ENCODE data around the gene DCTN2.
A peak's percentile ranks its signal among the peaks of the same experiment; 100 is the strongest.
"Not testable (repeated sequence)": the region's sequence is repeated elsewhere in the genome, so short reads cannot be mapped to it uniquely, and the experiment has no call there.

DCTN2 gene

DNA sequence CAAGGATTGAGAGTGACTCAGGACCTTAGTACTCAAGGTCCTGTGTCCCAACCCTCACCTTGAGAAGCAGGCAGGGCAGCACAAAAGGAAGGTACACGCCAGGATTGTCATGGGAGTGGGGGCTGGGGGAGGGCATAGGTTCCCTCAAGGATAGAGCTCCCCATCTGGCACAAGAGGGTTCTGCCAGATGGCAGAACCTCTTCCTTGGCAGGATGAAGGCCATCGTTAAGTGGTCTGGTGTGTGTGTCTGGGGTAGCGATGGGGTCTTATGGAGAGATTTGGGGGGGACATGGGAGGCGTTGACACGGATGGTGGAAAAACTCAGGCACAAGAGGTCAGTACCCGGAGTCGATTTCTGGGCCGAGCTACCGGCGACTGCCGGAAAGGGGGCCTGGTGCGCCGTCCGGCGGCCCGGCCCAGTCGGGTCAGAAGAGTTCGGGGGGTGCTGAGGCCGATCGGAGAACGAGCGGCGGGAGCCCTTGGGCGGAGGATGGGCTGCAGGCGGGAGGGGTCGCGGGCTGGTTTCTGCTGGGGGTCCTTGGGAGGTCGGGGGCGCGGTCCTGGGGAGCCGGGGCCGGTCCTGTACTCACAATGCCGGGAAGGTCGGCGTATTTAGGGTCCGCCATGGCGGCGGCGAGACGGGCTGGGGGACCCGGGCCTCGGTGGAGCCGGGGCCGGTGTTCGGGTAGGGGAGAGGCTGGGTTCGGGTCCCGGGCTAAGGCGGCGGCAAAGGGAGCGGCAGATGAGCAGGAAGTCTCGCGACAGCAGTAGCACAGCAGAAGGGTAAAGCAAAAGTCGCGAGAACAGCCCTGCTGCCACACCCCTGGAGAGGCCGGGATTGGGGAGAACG lies at the start of gene DCTN2:
TSS of gene DCTN2 (minus strand) at position 755 of the 850 bp plus-strand sequence. CDS start at position 626, 129 bp downstream.
- ATAC-seq = peak; percentile 98 to 99

DNA sequence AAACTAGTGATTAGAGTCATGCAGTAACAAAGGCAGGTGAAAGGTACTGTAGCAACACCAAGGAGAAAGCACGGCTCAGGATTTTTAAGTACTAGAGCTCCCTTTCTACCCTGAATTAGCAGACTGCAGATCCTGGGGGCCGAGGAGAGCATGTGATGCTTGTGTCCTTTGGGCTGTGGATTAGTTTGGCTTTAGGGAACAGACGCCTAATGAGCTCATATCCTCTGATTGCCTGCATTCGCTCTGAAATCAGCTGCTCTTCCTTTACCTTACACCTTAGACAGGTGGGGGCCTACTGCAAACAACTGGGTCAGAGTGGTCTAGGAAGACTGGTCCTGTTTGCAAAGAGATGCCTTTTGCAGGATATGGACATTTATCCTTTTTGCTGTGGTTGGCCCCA lies 46.2 kb upstream of the DCTN2 start:
- ATAC-seq = no peak

DNA sequence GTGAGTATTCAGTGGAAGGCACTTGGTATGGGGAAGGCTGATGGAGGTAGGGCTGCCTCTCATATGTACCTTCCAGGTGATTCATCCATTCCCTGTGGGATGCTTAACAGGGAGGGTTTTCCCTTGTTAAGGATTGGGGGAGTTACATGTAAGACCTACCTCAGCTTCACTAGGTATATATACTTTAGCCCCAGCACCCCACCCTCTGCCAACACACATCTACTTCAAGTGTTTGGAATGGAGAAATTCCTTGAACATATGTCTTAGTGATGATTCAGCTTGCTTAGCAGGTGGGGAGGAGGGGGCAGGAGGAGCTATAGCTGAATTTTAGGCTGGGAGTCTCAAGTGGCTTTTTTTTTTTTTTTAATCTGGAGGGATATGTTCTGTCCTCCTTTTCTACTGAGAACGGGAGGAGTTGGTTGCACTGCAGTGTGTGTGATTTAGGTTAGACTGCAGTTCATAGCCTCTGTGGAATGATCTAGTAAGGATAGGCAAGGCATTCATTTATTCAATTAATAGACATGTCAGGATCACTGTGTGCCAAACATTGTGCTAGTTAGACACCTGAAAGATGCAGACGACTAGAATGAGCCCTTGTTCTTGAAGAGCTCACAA lies 45.7 kb upstream of the DCTN2 start:
- ATAC-seq = no peak

DNA sequence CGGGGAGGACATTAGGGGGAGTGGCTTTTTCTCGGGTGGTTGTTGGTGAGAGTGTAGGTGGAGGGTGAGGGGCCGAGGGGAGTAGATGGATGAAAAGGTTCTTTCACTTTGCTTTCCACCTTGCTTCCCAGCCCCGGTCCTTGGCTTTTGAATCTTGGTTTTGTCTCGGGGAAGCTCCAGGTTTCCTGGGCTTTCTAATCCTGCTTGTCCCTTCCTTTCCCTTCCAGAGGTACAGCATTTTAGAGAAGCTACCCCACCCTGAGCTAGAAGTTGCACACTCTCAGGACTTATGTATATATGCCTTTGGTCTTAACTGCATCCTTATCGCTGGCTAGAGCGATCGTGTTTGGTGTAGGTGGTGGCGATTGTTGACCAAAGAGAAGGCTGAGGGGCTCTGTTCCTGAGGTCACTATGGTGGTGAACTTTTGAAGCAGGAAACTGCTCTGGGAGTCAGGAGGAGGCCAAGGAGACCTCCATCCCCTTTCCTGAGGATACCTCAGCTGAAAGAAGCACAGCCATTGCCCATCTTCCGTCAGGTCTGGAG lies 44.9 kb upstream of the DCTN2 start:
- ATAC-seq = no peak

DNA sequence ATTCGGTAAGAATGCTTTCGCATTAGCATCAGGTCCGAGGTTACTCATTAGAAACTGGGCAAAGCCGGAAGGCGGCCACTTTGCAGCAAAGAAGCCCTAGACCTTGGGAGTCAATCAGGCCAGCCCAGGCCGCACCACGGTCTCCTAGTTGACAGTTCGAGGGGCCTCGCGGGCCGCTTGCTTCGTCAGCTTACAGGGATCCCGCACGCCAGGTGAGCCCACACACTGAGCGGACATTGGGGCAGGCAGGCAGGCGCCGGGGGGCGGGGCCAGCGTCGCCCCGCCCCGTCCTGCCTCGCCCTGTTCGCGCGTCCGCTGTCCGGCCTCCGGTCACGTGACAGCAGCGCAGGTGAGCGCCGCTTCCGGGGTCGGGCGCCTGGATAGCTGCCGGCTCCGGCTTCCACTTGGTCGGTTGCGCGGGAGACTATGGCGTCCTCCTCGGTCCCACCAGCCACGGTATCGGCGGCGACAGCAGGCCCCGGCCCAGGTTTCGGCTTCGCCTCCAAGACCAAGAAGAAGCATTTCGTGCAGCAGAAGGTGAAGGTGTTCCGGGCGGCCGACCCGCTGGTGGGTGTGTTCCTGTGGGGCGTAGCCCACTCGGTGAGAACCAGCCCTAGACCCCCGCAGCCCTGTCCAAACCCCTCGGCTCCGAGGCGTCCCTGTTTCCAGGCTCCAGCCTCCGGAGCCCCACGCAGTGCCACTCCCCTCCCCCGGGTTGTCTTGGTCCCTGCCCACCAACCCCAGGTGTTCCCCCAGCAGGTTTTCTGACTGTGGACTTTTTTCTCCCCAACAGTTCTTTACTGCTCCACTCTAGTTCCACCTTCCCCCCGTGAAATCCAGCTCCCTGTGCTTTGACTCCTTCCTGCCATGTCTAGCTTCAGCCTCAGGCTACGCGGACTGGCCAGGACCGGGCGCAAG lies 44.1 kb upstream of the DCTN2 start, which contains the start of gene PIP4K2C:
TSS of gene PIP4K2C (plus strand) at position 329 of the 918 bp plus-strand sequence. CDS start at position 427, 98 bp downstream.
- peak; percentile 93 to 96 for ATAC-seq

DNA sequence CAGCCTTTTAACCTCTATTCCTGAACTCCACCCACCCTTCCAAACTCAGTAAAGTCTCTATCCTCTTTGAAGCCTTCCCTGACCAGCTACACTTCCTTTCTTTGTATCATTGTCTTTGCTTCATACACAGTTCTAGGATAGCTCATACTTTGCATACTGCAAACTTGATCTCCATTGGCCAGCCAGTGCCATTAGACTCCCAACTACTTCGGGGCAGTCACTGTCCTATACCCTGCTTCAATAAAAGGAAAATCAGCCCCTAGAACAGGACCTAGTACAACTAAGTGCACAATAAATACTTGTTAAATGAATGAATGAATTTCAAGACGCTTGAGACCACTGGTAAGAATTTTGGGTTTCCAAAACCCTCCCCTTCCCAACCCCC lies 43.5 kb upstream of the DCTN2 start:
- no peak for ATAC-seq

DNA sequence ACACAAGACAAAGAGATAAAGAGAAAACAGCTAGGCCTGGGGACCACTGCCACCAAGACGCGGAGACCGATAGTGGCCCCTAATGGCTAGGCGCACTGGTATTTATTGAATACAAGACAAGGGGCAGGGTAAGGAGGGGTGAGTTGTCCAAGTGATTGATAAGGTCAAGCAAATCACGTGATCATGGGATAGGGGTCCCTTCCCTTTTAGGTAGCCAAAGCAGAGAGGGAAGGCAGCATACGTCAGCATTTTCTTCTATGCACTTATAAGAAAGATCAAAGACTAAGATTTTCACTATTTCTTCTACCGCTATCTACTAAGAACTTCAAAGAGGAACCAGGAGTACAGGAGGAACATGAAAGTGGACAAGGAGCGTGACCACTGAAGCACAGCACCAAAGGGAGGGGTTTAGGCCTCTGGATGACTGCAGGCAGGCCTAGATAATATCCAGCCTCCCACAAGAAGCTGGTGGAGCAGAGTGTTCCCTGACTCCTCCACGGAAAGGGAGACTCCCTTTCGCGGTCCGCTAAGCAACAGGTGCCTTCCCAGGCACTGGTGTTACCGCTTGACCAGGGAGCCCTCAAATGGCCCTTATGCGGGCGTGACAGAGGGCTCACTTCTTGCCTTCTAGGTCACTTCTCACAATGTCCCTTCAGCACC lies 42.1 kb upstream of the DCTN2 start:
- not testable (repeated sequence) for ATAC-seq

DNA sequence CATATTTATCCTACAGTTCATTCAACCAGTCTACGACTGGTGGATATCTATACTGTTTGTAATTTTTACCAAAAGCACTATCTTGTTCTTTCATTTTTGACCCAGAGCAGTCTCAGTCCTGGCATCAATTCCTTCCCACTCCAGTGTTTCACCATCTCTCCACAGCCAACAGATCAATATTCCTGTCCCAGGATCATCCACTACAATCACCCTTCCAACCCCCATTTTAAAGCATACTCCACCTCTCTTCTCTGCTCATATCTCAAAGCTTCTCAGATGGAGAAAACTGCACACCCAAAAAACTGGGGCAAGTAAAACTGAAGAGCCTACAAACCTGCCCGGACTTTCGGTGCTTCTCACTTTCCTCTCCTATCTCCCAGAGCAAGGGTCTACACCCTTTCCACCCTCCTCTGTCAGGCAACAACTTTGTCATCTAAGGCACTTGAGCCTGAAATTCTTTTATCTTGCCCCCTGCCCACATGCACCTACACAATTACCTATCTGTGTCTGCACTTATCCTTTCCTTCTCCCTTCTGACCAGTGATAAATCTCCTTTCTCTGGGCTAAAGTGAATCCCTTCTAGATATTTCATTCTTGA lies 39.9 kb upstream of the DCTN2 start:
- no peak for ATAC-seq

DNA sequence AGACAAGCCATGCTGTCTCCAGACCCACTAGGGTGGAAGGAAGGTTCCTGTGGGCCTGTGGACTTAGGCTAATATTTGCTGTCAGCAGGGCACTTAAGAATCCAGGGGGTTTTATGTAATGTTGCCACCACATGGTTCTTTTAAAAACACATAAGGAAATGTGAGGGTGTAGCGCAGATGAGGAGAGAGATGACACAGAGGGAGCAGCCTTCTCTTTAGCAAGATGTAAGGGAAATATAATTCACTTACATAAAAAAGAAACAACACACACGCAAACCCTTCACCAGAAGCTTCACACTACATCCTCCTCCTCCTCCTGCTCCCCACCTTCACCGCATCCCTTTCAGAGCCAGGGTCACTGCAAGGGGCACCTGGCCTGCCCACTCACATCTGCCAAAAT lies 39.1 kb upstream of the DCTN2 start:
- no peak for ATAC-seq

DNA sequence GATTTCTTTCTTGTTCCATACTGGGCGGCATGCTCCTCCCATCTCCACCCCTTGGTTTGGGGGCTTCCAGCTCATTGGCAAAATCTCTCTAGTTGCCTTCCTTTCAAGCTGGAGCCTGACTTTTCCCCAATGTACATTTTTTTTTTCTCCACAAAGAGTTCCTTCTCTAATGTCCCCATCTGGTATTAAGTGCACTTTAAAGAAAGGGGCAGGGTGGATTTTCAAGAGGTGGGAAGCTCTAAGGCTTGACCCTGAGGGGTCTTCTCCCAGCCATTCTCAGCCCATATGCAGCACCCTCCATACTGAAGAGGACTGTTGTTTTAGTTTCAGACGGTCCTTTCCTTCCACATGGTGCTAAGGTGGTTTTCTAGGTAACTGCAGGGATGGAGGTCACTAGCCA lies 38.2 kb upstream of the DCTN2 start:
- ATAC-seq = no peak

DNA sequence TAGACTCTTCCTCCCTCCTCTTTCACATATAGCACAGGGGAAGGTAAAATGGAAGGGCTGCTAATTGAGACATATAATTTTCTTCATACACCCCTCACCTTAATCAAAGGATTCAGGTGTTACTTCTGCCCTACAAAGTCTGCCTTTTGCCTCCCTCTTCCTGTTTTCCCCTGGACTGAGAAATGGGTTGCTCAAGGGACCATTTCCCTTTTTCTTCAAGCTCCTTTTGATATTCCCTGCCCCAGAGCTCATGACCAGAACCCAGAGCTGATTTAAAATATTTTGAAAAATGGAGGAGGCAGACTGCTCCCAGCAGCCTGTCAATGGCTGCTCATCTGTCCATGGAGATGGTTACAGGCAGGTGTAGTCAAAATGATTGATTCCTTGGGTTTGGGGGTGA lies 37.7 kb upstream of the DCTN2 start:
- no peak for ATAC-seq

DNA sequence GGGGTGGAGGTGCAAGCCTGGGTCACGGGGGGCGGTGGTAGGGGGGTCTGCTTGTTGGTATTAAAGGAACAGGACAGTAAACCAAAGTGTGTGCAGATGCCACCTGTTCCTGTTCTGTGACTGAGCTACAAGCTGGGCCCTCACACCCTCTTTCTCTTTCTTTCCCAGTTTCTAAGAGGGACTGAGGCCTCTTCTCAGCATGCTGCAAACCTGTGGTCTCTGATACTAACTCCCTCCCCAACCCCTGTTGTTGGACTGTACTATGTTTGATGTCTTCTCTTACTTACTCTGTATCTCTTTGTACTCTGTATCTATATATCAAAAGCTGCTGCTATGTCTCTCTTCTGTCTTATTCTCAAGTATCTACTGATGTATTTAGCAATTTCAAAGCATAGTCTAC lies 37.1 kb upstream of the DCTN2 start:
- no peak for ATAC-seq

DNA sequence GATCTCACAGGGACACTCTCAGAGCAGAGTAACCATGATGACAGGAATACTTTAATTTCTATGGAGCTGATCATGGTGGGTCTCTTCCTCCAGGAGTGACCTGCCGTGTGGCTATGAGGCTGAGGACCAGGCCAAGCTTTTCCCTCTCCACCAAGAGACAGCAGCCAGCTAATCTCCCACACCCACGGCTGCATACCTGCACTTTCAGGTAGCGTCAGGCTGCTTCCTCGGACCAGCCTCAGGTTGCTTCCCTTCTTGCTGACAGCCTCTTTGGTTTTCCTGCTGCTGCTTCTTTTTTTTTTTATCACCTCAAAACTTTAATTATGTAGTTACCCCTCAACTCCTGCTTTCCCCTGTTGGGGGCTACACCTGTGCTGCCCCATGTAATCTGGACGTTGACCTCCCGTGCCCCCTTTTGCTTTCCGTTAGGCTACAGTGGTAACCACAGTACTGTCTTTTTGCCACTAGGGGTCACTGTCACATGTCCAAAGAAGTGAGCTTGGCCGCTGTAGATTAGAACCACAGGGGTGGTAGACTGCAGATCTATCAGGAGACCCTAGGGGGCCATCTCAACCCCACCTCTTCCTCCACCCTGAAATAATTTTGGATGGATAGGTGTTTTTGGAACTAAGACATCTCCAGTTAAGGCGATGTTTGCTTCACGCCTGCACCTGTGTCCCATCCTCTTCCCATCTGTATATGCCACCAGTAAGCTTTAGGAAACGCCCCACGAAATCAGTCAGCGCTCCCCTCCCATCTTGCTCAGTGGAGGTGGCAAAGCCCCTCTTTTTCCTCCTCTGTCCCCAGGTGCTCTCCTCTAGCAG lies 36.2 kb upstream of the DCTN2 start:
- peak; percentile 99 for ATAC-seq

DNA sequence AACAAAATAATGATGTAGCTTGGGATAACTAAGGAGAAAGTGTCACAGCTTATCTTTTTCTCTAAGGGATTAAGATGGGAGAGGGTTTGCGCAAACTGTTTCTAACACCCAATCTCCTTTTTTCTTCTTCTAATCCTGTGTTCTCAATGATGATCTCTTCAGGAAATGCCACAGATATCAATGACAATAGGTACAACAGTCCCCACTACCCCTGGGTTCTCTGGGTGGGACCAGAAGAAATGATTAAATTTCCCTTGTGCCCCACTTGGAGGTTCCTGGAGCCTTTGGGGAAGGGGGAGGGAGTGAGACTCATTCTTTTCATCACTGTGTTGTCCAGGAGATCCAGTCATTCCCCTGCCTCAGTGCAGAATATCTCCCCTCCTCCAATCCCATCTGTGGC lies 35.4 kb upstream of the DCTN2 start:
- no peak for ATAC-seq

DNA sequence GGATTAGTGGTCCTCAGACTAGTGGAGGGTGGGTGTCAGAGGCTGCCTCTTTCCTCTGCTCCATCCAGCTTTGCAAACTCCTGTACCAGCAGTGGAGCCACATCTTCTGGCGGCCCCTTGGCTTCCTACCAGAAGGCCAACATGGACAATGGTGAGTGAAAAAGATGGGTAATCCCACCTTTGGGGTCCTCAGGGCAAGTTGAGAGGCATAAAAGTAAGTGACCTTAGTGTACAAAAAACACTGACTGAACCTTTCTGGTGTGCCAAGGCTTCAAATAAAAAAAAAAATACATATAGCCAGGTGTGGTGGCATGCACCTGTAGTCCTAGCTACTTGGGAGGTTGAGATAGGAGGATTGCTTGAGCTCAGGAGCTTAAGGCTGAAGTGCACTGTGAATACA lies 34.8 kb upstream of the DCTN2 start:
- ATAC-seq = no peak

DNA sequence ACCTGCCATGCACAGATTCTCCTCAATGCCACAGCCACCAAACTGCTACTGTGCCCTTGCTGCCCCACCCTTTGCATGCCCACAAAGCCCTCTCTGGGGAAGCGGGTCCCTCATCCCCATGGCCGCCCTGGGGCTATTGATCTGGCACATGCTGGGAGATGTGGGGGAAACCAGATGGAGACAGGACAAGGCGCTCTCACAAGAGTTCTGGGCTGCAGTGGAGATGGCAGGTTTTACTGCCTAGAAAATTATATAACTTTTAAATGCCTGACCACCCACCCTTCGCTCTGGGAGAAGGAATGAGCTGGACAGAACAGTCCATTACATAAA lies 33.4 kb upstream of the DCTN2 start:
- no peak for ATAC-seq

DNA sequence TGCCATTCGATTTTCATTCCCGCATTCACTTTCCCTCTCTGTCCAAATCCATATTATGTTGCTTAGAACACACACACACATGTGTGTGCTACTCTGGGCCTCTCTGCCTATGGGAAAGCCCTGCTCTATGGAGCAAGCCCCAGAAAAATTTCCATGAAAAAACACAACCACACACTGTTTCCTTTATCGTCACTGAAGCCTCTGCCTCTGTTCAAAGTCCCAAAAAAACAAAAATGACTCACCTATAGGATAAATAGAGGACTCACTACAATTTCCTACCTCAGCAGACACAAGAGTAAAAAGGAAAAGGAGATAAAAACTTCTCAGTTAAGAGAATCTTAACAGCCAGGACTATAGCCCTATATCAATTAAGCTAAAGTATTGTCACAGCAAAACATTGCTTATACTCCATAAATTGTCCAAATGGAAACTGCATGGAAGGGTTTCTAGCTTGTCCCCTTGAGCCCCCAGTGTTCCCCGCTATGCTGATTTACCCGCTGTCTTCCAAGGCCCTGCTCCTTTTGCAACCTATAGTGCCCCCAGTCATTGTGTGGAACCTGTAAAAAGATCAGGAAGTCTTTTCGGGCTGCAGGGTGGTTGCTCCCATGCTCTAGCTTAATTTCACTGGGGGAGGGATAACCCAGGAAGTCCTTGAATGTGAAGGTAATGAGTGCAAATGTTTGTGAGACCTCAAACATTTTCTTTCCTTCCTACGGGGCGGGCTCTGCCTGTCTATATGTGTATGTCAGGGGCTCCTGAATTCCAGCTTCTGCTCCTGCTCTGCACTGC lies 32.9 kb upstream of the DCTN2 start:
- no peak for ATAC-seq

DNA sequence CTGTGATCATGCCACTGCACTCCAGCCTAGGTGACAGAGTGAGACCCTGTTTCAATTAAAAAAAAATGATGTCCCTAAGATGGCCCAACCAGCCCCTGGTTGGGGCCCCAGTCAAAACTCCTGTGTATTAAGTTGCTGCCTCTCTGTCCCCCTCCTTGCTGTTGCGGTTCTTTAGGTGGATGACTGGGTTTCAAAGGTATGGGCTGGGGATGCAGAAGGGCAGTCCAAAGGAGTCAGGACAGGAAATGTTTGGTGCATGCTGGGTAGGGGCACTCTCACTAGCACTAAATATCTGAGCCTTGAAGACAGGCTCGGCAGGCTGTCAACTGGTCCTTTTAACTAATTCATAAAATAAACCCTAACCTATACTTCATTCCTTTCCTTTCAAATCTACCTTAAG lies 32.0 kb upstream of the DCTN2 start:
- no peak for ATAC-seq

DNA sequence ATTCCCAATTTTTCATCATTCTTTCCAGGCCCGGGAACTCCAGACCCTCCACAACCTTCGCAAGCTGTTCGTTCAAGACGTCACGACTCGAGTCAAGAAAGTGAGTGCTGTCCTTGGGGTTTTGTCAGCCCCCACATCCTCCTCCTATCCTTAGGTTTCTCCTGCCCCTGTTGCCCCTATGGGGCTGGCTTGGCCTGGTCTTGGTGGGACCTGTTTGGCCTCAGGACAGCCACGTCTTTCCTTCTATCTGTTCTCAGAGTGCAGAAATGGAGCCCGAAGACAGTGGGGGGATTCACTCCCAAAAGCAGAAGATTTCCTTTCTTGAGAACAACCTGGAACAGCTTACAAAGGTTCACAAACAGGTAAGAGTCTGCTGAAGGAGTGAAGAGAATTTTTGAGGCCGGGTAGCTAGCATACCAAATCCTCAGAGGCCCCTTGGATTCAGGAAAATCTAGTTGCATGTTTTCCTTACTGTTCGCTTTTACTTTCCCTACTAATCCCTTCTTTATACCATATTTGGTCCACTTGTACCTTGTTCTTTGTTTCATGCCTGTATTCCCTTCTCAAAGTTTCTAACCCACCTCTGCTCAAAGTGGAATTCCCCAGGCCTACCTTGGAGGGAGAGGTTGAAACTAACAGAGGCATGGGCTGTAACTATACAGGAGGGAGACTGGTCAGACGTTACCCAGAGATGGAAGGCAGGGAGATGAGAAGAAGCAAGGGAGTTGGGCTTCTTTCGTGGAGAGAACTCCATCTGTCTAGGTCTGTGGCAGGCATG lies 31.2 kb upstream of the DCTN2 start:
- no peak for ATAC-seq

Data from activated CD4-positive, CD25-positive, alpha-beta regulatory T cell treated with anti-CD3 and anti-CD28 coated beads, Interleukin-2, amount 50 U/mL, for 24 hours (primary cell).